ENCODE data around the gene ZMYM5. TPM values are rescaled to one million over a fixed set of nuclear protein-coding genes. Genes with fewer than 3 reads are reported as not detected.

ZMYM5 gene
- total and polyA plus RNA-seq, 2 of the 13 experiments (the other 11 are each of a cell fraction or from before 2014, with no cell fraction given), result 7.8 to 9.4 TPM

GRCh38 chr13:19862481-19863313 lies 752 bp downstream of the ZMYM5 start (continued):
- TF ChIP-seq ZNF317 (CRISPR knock-in tag; IDR thresholded peaks at IDR 0.05), result 0 out of 2 replicates have a peak, but pooled peaks have one; percentile 40
- TF ChIP-seq ZFY (CRISPR knock-in tag; IDR thresholded peaks at IDR 0.05), result peak; percentile 44
- 0 out of 2 replicates have a peak, but pooled peaks have one; percentile 4 for TF ChIP-seq ARID4A (CRISPR knock-in tag; IDR thresholded peaks at IDR 0.05; ENCODE audit: borderline replicate concordance)
- TF ChIP-seq ZNF563 (CRISPR knock-in tag; IDR thresholded peaks at IDR 0.05), result 0 out of 2 replicates have a peak, but pooled peaks have one; percentile 3
- no peak for TF ChIP-seq ZNF142 (CRISPR knock-in tag; IDR thresholded peaks at IDR 0.05)
- 0 out of 2 replicates have a peak, but pooled peaks have one; percentile 19 for TF ChIP-seq KDM2A (CRISPR knock-in tag; IDR thresholded peaks at IDR 0.05; ENCODE audit: borderline replicate concordance, low read depth)
- peak; percentile 63; the same call in 1 of the 2 replicates for TF ChIP-seq ZSCAN20 (CRISPR knock-in tag; IDR thresholded peaks at IDR 0.05; ENCODE audit: borderline replicate concordance)
- peak; percentile 70; the same call in 1 of the 2 replicates for TF ChIP-seq ZNF333 (CRISPR knock-in tag; IDR thresholded peaks at IDR 0.05; ENCODE audit: borderline replicate concordance)
- no peak for TF ChIP-seq PRMT3 (CRISPR knock-in tag; IDR thresholded peaks at IDR 0.05; ENCODE audit: borderline replicate concordance, low read depth)
- TF ChIP-seq ATF7-NPFF (CRISPR knock-in tag; IDR thresholded peaks at IDR 0.05; ENCODE audit: low read depth), result peak; percentile 3; the same call in 1 of the 2 replicates
- TF ChIP-seq CHCHD3 (CRISPR knock-in tag; IDR thresholded peaks at IDR 0.05), result 0 out of 2 replicates have a peak, but pooled peaks have one; percentile 21
- no peak for TF ChIP-seq THAP11 (CRISPR knock-in tag; IDR thresholded peaks at IDR 0.05)
- no peak for TF ChIP-seq ZNF75D (CRISPR knock-in tag; IDR thresholded peaks at IDR 0.05; ENCODE audit: borderline replicate concordance)
- 0 out of 2 replicates have a peak, but pooled peaks have one; percentile 11 for TF ChIP-seq HNRNPL (IDR thresholded peaks at IDR 0.05; ENCODE audit: low read depth, low read length)
- no peak for TF ChIP-seq NFYB (CRISPR knock-in tag; IDR thresholded peaks at IDR 0.05)
- peak; percentile 16; the same call in 1 of the 2 replicates for TF ChIP-seq ZNF788 (CRISPR knock-in tag; IDR thresholded peaks at IDR 0.05; ENCODE audit: borderline replicate concordance)

Data from HepG2 (cell line).